LoVo (cell line): ENCODE measurements around the gene SCARB1.

Experiments
- DNase-seq: peaks from one replicate; pipeline ENCODE4 v3.0.0-alpha.2; 2016; ENCODE audit warnings: low spot score

The SCARB1 gene

GRCh38 chr12:124774462-124775167, 89.0 kb downstream of the SCARB1 start:
- DNase-seq, result no peak

- no peak for DNase-seq
Observed at GRCh38 chr12:124774054-124774461, 89.6 kb downstream of the SCARB1 start.

- no peak for DNase-seq
Observed at GRCh38 chr12:124772289-124773170, 91.1 kb downstream of the SCARB1 start.

- peak; percentile 82 for DNase-seq
Observed at GRCh38 chr12:124771462-124772288, 92.0 kb downstream of the SCARB1 start.

DNA sequence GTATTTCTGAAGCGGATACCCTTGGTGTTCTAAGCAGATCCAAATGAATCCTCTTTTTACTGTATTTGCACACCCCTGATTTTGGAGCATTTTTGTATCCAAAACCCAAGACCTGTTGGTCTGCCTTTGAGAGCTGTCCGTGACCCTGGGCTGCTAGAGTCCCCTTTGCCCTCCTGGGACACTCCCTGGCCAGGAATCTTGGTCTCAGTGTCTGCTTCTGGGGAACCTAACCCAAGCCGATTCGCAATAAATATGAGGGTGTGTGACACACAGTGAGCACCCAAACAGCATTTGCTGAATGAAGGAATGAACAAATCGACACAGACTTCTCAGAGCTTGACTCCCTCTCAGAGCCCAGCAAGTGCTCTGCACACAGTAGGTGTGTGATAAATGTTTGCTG, 92.9 kb downstream of the SCARB1 start:
- DNase-seq, result peak; percentile 72

DNA sequence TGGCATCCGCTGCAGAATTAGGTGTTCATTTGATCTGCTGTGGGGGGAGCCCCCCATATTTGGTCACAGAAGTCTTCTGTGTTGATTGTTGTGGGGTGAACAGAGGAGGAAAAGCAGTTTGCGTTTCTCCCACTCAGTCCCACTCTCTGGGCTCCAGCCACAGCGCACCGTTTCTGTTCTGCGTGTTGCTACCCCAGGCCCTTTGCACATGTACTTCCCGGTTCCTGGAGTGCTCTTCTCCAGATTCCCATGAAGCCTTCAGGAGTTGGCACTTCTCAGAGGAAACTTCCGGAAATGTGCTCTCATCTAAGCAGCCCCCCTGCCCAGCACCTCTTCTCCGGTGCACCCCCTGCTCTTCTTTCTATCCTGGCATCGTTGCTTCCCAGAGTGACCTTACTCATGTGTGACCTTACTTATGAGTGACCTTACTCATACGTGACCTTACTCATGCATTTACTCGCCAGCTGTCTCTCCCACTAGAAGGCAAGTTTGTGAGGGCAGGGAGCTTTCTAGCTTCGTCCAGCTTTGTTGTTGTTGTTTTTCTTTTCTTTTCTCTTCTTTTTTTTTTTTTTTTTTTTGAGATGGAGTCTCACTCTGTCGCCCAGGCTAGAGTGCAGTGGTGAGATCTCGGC, 93.7 kb downstream of the SCARB1 start:
- no peak for DNase-seq

DNA sequence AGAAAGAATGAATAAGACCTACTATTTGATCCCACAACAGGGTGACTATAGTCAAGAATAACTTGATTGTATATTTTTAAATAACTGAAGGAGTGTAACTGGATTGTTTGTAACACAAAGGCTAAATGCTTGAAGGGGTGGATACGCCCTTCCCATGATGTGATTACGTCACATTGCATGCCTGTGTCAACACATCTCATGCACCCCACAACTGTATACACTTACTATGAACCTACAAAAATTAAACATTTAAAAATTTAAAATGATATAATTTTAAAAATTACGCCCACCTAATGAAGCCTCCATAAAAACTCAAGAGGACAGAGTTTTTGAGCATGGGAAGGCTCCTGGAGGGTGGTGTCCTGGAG, 94.5 kb downstream of the SCARB1 start:
- DNase-seq, result no peak

GRCh38 chr12:124768452-124769162, 95.1 kb downstream of the SCARB1 start:
- DNase-seq, result no peak

GRCh38 chr12:124767066-124767821, 96.4 kb downstream of the SCARB1 start:
- DNase-seq, result peak; percentile 75

GRCh38 chr12:124766727-124767065, 97.0 kb downstream of the SCARB1 start:
- no peak for DNase-seq

DNA sequence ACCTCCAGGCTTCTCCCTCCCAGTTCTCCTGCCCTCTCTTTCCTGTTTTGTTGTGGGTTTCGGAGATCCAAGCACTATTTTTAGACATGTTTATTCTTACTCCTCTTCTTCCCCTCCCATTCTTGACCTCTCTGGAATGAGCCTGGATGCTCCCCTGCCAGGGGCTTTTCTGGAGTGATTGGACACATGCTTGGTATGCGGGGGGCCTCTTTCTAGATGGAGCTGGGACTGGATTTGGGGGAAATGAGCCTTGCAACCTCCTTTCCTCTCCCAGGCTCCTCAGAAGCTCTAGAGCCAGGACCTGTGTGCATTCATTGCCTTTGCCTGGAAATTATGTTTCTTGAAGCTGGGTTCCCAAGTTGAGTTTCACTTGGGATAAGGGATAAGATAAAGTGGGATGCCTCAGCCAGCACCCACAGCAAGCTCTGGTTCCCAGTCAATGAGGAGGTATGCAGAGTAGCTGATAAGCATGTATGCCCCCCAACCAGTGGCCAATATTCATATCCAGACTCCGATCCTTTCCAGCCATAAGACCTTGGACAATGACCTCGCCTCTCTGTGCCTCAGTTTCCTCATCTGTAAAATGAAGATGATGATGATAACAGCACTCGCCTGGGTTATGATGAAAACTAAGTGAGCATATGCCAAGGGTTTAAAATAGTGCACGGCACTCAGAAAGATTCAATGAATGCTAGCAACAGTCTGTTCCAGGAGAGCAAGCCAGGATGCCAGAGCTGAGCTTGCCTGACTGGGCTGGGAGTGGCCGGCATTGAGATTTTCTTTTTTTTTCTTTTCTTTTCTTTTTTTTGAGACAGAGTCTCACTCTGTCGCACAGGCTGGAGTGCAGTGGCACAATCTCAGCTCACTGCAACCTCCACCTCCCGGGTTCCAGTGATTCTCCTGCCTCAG, 97.8 kb downstream of the SCARB1 start:
- no peak for DNase-seq

DNA sequence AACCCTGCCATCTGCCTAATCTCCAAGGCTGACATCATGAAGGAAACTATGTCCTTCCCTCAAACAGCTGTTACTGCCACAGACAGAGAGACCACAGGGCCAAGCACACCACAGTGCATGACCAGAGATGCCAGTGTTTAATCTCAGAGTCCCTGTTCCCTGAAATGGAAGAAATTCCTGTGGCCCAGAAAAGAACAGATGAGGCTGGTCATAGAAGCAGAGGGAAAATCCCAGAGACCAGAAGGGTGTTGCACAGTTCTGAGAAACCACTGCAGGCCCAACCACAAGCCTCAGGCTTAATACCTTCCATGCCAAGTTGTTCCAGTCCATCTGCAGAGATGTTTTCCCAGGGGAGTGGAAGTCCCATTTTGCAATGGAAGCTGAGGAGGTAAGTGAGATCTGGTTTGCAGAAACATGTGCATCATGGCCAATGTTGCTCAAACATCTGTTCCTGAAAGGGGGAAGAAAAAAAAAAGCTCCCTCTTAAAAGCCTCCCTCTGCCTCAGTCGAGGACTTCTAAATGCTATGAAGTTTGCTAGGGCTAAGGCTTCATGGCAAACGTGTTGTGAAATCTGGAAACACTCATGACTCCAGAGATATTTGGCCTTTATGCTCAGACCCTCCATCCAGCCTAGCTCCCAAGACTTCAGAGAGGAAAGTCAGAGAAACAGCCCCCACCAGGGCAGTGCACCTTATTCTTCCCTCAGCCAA, 98.6 kb downstream of the SCARB1 start:
- DNase-seq, result no peak

- no peak for DNase-seq
Observed at GRCh38 chr12:124764451-124764850, 99.2 kb downstream of the SCARB1 start.

- DNase-seq, result no peak
Observed at GRCh38 chr12:124763594-124763979, 100.1 kb downstream of the SCARB1 start.

DNA sequence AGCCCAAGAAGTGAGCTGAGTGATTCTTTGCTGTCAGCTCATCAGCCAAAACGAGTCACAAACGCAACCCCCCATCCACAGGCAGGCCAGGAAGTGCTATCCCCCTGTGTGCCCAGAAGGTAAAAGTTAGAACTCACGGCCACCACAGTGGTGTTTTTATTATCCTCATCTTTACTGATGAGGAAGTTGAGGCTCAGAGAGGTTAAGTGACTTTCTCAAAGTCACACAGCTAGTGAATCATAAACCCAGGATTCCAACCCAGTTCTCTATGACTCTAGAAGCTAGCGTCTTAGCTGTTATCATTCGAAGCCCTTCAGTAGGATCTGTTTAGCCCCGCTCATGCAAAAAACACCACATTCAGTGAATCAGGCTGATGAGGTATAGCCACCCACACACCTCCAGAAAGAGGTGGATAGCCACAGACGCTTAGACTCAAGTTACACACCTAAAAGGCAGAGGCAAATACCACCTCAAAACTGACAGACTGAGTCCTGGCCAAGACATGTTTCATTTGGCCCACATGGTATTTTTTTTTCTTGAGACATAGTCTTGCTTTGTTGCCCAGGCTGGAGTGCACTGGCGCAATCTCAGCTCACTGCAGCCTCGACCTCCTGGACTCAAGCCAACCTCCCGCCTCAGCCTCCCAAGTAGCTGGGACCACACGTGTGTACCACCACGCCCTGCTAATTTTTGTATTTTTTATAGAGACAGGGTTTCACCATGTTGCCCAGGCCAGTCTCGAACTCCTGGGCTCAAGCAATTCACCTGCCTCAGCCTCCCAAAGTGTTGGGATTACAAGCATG, 100.7 kb downstream of the SCARB1 start:
- no peak for DNase-seq

GRCh38 chr12:124762384-124762783, 101.3 kb downstream of the SCARB1 start:
- DNase-seq, result no peak

GRCh38 chr12:124761871-124762270, 101.8 kb downstream of the SCARB1 start:
- DNase-seq, result no peak

DNA sequence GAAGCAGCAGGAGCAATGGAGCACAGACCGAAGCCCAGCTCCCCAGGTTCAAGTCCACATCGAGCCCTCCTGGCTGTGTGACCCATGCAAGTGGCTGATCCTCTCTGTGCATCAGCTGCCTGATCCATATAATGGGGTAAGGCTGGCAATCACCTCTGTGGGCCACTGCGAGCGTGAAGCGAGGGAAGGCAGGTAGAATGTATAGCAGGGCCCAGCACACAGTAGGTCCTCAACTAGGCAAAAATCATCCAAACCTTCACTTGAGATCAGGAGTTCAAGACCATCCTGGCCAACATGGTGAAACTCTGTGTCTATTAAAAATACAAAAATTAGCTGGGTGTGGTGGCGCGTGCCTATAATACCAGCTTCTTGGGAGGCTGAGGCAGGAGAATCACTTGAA, 102.6 kb downstream of the SCARB1 start:
- no peak for DNase-seq
